Measurements from ENCODE around the gene DNAJB8.

DNAJB8 gene

GRCh38 chr3:128482666-128483656 lies 16.3 kb upstream of the DNAJB8 start:
- DNase-seq = peak; percentile 63 to 79 (median 63)

GRCh38 chr3:128482175-128482574 lies 15.5 kb upstream of the DNAJB8 start:
- no peak for DNase-seq

GRCh38 chr3:128481438-128481942 lies 14.8 kb upstream of the DNAJB8 start:
- DNase-seq = no peak

- DNase-seq = no peak
Measured at GRCh38 chr3:128480717-128481437, 14.2 kb upstream of the DNAJB8 start.

GRCh38 chr3:128480278-128480677 lies 13.6 kb upstream of the DNAJB8 start:
- DNase-seq = no peak

- no peak for DNase-seq
Measured at GRCh38 chr3:128479558-128480086, 12.9 kb upstream of the DNAJB8 start.

GRCh38 chr3:128478576-128479506 lies 12.2 kb upstream of the DNAJB8 start:
- DNase-seq = no peak

GRCh38 chr3:128476659-128477058 lies 10.0 kb upstream of the DNAJB8 start:
- no peak for DNase-seq

GRCh38 chr3:128475355-128475754 lies 8.7 kb upstream of the DNAJB8 start:
- DNase-seq = no peak

GRCh38 chr3:128473737-128474136 lies 7.0 kb upstream of the DNAJB8 start:
- no peak for DNase-seq

GRCh38 chr3:128473180-128473519 lies 6.5 kb upstream of the DNAJB8 start:
- no peak for DNase-seq

GRCh38 chr3:128472449-128473179 lies 5.9 kb upstream of the DNAJB8 start:
- no peak for DNase-seq

- no peak for DNase-seq
Measured at GRCh38 chr3:128471720-128472119, 5.0 kb upstream of the DNAJB8 start.

GRCh38 chr3:128471110-128471509 lies 4.4 kb upstream of the DNAJB8 start:
- no peak for DNase-seq

- DNase-seq = no peak
Measured at GRCh38 chr3:128470134-128470899, 3.6 kb upstream of the DNAJB8 start.

GRCh38 chr3:128469556-128469955 lies 2.9 kb upstream of the DNAJB8 start:
- no peak for DNase-seq

- DNase-seq = no peak
Measured at GRCh38 chr3:128468791-128469527, 2.3 kb upstream of the DNAJB8 start.

GRCh38 chr3:128468285-128468790 lies 1.6 kb upstream of the DNAJB8 start:
- no peak for DNase-seq

GRCh38 chr3:128464702-128465101 lies 2.0 kb downstream of the DNAJB8 start:
- DNase-seq = no peak

GRCh38 chr3:128464188-128464587 lies 2.5 kb downstream of the DNAJB8 start:
- DNase-seq = no peak
